ENCODE measurements around the gene FNDC1. TPM values are rescaled to one million over a fixed set of nuclear protein-coding genes. Genes with fewer than 3 reads are reported as not detected.

Gene FNDC1
- total and polyA plus RNA-seq, 11 donors: 0.08 to 7.5 (median 1.2) TPM

- H3K4me3 ChIP-seq: no peak overlapping the region
- no peaks in the 10 kb centered on the region for H3K36me3 ChIP-seq
- DNase-seq (no peak), ATAC-seq (no peak)
- H3K9me3 ChIP-seq: peaks cover 0 to 9% (median 0%) of the 10 kb centered on the region in 12 donors
- no peak for TF ChIP-seq POLR2A (IDR thresholded peaks at IDR 0.05)
- no peak for TF ChIP-seq CTCF (IDR thresholded peaks at IDR 0.05)
- H3K27me3 ChIP-seq: no peaks in the 10 kb centered on the region
- no peak overlapping the region for H3K27ac ChIP-seq
- intact Hi-C loops (cut with DNase I): no loop called here
- 74 to 81% (median 79%) methylated on average over 7 of the region's 7 CpGs for WGBS, 4 donors
- H3K4me1 ChIP-seq: no peaks in the 10 kb centered on the region
Measured at GRCh38 chr6:159190460-159190859, 21.3 kb downstream of the FNDC1 start.

GRCh38 chr6:159193923-159194322, 24.7 kb downstream of the FNDC1 start:
- TF ChIP-seq CTCF (IDR thresholded peaks at IDR 0.05) (no peak), POLR2A (IDR thresholded peaks at IDR 0.05) (no peak)
- WGBS, 4 donors: 47 to 61% (median 55%) methylated on average over 2 of the region's 2 CpGs
- Histone ChIP-seq H3K4me1 (no peaks in the 10 kb centered on the region), H3K36me3 (no peaks in the 10 kb centered on the region), H3K9me3 (no peaks in the 10 kb centered on the region), H3K27me3 (no peaks in the 10 kb centered on the region), H3K27ac (no peak overlapping the region), H3K4me3 (no peak overlapping the region)
- peak in 1 of 4 donors; percentile 77 for ATAC-seq
- intact Hi-C loops (cut with DNase I): no loop called here
- no peak for DNase-seq

- intact Hi-C loops (cut with DNase I): no loop called here
- no peaks in the 10 kb centered on the region for H3K27me3 ChIP-seq
Measured at GRCh38 chr6:159194421-159194820, 25.2 kb downstream of the FNDC1 start.

GRCh38 chr6:159196430-159196975, 27.3 kb downstream of the FNDC1 start:
- Histone ChIP-seq H3K36me3 (no peaks in the 10 kb centered on the region), H3K27ac (no peak overlapping the region), H3K4me3 (no peak overlapping the region), H3K4me1 (no peaks in the 10 kb centered on the region), H3K27me3 (no peaks in the 10 kb centered on the region), H3K9me3 (no peaks in the 10 kb centered on the region)
- TF ChIP-seq POLR2A (IDR thresholded peaks at IDR 0.05) (no peak), CTCF (IDR thresholded peaks at IDR 0.05) (no peak)
- WGBS, 4 donors: 69 to 74% (median 71%) methylated on average over 2 of the region's 2 CpGs
- no peak for ATAC-seq
- DNase-seq: no peak
- intact Hi-C loops (cut with DNase I): no loop called here

More at GRCh38 chr6:159194421-159194820, 25.2 kb downstream of the FNDC1 start:
- H3K27ac ChIP-seq: no peak overlapping the region
- no peak for TF ChIP-seq CTCF (IDR thresholded peaks at IDR 0.05)
- TF ChIP-seq POLR2A (IDR thresholded peaks at IDR 0.05): no peak
- no peaks in the 10 kb centered on the region for H3K4me1 ChIP-seq
- no peak for DNase-seq
- H3K9me3 ChIP-seq: no peaks in the 10 kb centered on the region
- H3K4me3 ChIP-seq: no peak overlapping the region
- 80 to 89% (median 85%) methylated on average over 4 of the region's 4 CpGs for WGBS, 4 donors
- no peaks in the 10 kb centered on the region for H3K36me3 ChIP-seq
- no peak for ATAC-seq

Measured in heart left ventricle (tissue), 16 donors.